Ishikawa (cell line): Measurements from ENCODE around the gene ERN1.

ENCODE experiments used
- CEBPB ChIP-seq: IDR thresholded peaks from 2 replicates; pipeline ENCODE4 v1.6.1; 2012
- CREB1 ChIP-seq: IDR thresholded peaks from 2 replicates; pipeline ENCODE4 v1.6.1; 2012; ENCODE audit warnings: low read depth
- EGR1 ChIP-seq: IDR thresholded peaks from 2 replicates; pipeline ENCODE4 v1.6.1; 2012
- EP300 ChIP-seq: IDR thresholded peaks from 2 replicates; pipeline ENCODE4 v1.6.1; 2012; ENCODE audit warnings: borderline replicate concordance
- FOXM1 ChIP-seq: IDR thresholded peaks from 2 replicates; pipeline ENCODE4 v1.6.1; 2012; ENCODE audit warnings: low read depth, borderline replicate concordance
- NFIC ChIP-seq: IDR thresholded peaks from 2 replicates; pipeline ENCODE4 v1.6.1; 2012
- RAD21 ChIP-seq: IDR thresholded peaks from 2 replicates; pipeline ENCODE4 v1.6.1; 2012; ENCODE audit warnings: low read depth
- TAF1 ChIP-seq: IDR thresholded peaks from 2 replicates; pipeline ENCODE4 v1.6.1; 2012; ENCODE audit warnings: low read depth, mild to moderate bottlenecking
- TCF12 ChIP-seq: IDR thresholded peaks from 2 replicates; pipeline ENCODE4 v1.6.1; 2012; ENCODE audit warnings: low read depth
- TEAD4 ChIP-seq: IDR thresholded peaks from 2 replicates; pipeline ENCODE4 v1.6.1; 2012
- YY1 ChIP-seq: IDR thresholded peaks from 2 replicates; pipeline ENCODE4 v1.6.1; 2012; ENCODE audit warnings: low read depth
- ZBTB7A ChIP-seq: IDR thresholded peaks from 2 replicates; pipeline ENCODE4 v1.6.1; 2012; ENCODE audit warnings: low read depth
- TF ChIP-seq, protein P1 (sequence below): IDR thresholded peaks from 2 replicates; pipeline ENCODE4 v1.6.1; 2012; ENCODE audit warnings: low read depth, mild to moderate bottlenecking
- TF ChIP-seq, protein P2 (sequence below): IDR thresholded peaks from 2 replicates; pipeline ENCODE4 v1.6.1; 2012
- TF ChIP-seq, protein P3 (sequence below): IDR thresholded peaks from 2 replicates; pipeline ENCODE4 v1.6.1; 2012

Gene ERN1

DNA sequence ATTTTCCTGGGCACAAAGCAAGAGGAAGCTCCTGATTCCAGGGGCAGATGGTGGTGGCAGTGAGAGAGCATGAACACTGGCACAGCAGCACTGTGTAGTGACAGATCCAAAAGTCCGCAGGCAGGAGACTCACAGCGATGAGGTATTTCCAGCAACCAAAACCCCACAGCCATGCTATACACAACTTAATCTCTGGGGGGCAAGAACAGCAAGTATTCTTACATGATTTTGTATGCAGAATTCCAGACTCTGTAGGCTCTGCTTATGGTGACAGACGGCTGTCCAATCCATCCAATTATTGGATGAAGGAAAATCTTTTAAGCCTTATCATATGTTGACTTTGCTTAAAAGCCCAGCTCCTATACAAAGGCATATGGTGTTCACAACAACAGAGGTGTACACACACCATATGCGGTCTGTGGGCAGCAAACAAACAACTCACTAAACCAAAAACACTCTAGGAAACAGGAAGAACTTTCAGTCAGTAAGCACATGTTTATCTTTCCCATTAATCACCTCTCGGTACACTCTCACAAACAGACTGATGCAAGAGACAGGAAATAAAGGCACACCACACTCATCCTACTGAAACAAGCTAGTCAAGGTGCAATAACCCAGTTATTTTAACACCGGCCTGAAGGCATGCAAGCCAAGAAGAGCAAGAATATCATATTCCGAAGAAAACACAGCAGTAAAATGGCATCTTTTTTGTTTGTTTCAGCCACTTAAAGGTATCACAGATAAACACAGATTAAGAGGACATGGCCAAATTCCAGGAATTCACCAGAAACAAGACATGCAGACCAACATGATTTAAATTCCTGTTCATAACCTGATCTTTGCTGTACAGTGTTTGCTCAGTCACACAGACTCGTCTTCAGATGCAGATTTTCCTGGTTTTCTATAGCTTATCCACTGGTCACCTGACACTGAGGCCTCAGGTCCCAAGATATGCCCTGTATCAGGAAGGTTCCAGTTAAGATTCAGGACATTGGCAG, 47.8 kb downstream of the ERN1 start:
- TF ChIP-seq TCF12 (no peak), ZBTB7A (no peak)

DNA sequence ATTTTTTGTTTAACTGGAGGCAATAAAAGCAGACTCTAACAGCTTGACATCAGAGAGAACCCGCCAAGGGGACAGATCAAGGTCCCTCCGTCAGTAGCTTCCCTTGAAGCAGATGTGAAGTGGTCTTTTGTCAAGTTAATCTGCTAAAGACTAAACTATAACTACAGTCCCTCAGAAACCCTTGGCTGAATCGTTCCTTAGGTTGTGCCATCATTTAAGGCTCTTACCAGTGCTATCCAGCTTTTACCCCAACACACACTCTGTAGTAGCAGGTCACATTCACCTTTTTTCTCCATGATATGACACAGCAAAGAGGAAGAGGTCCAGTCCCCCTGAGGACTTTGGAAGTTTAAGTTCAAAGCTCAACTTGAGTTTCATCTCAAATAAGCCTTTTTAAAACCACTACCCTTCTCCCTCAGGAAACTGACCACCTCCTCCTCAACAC, 49.7 kb downstream of the ERN1 start:
- TF ChIP-seq, protein P1, sequence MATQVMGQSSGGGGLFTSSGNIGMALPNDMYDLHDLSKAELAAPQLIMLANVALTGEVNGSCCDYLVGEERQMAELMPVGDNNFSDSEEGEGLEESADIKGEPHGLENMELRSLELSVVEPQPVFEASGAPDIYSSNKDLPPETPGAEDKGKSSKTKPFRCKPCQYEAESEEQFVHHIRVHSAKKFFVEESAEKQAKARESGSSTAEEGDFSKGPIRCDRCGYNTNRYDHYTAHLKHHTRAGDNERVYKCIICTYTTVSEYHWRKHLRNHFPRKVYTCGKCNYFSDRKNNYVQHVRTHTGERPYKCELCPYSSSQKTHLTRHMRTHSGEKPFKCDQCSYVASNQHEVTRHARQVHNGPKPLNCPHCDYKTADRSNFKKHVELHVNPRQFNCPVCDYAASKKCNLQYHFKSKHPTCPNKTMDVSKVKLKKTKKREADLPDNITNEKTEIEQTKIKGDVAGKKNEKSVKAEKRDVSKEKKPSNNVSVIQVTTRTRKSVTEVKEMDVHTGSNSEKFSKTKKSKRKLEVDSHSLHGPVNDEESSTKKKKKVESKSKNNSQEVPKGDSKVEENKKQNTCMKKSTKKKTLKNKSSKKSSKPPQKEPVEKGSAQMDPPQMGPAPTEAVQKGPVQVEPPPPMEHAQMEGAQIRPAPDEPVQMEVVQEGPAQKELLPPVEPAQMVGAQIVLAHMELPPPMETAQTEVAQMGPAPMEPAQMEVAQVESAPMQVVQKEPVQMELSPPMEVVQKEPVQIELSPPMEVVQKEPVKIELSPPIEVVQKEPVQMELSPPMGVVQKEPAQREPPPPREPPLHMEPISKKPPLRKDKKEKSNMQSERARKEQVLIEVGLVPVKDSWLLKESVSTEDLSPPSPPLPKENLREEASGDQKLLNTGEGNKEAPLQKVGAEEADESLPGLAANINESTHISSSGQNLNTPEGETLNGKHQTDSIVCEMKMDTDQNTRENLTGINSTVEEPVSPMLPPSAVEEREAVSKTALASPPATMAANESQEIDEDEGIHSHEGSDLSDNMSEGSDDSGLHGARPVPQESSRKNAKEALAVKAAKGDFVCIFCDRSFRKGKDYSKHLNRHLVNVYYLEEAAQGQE = no peak
- TF ChIP-seq TCF12 = no peak
- TF ChIP-seq, protein P2, sequence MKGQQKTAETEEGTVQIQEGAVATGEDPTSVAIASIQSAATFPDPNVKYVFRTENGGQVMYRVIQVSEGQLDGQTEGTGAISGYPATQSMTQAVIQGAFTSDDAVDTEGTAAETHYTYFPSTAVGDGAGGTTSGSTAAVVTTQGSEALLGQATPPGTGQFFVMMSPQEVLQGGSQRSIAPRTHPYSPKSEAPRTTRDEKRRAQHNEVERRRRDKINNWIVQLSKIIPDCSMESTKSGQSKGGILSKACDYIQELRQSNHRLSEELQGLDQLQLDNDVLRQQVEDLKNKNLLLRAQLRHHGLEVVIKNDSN = no peak
- no peak for TF ChIP-seq NFIC
- TF ChIP-seq ZBTB7A = no peak
- no peak for TF ChIP-seq RAD21
- TF ChIP-seq TEAD4 = no peak
- TF ChIP-seq, protein P3, sequence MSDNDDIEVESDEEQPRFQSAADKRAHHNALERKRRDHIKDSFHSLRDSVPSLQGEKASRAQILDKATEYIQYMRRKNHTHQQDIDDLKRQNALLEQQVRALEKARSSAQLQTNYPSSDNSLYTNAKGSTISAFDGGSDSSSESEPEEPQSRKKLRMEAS = no peak
- TF ChIP-seq EP300 = no peak
- TF ChIP-seq EGR1 = no peak
- TF ChIP-seq TAF1 = no peak

DNA sequence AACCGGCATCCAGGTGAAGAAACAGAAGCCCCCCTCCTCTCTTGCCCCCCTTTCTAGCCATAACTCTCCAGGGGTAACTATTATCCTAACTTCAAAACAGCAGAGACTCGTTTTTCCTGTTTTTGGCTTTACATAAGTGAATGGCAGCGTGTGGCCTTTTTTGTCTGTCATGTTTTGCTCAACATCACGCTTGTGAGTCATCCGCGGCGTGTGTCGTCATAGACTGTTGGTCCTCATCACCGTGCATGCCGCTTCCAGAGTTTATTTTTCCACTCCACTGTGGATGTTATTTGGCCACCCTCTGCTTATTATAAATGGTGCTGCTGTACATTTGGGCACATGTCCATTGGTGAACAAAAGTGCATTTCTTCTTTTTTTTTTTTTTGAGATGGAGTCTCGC, 52.6 kb downstream of the ERN1 start:
- TF ChIP-seq, protein P1 = no peak
- TF ChIP-seq RAD21 (no peak), TCF12 (no peak), YY1 (no peak), TAF1 (no peak), ZBTB7A (no peak), NFIC (no peak), EGR1 (no peak), CEBPB (no peak), CREB1 (no peak), FOXM1 (no peak), EP300 (no peak), TEAD4 (no peak)
- TF ChIP-seq, protein P2 = no peak
- TF ChIP-seq, protein P3 = no peak

DNA sequence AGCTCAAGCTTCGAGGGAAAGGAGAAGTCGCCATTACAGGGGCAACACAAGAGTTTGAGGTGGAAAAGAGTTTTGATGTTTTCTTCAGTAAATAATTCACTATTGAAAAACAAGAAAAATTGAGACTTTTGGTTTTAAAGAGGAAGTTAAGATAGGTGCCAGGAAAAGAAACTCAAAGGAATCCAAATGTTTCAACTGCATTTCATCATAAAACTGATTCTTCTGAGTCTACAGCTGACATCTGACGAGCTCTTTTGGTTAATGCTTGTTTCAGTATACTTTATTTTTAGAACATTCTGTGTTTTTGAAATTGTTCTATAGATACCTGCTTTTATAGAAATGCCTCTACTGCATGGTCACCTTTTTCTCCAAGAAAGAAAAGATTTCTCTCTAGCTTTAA, 54.0 kb downstream of the ERN1 start:
- TF ChIP-seq, protein P1 = no peak
- no peak for TF ChIP-seq YY1
- TF ChIP-seq, protein P3 = no peak
- no peak for TF ChIP-seq CEBPB
- TF ChIP-seq, protein P2 = no peak
- TF ChIP-seq ZBTB7A = no peak
- no peak for TF ChIP-seq FOXM1
- no peak for TF ChIP-seq TEAD4
- no peak for TF ChIP-seq CREB1
- TF ChIP-seq TAF1 = no peak
- TF ChIP-seq EGR1 = no peak
- TF ChIP-seq RAD21 = no peak
- TF ChIP-seq NFIC = no peak
- TF ChIP-seq EP300 = no peak
- no peak for TF ChIP-seq TCF12
